HuH-7 (cell line): ENCODE results near the gene MCCC1.
"Not testable (repeated sequence)": the region's sequence is repeated elsewhere in the genome, so short reads cannot be mapped to it uniquely, and the experiment has no call there.

Source experiments
- DNase-seq: peaks from one replicate; pipeline ENCODE4 v3.0.0; 2011; ENCODE audit warnings: low spot score

MCCC1 gene

DNA sequence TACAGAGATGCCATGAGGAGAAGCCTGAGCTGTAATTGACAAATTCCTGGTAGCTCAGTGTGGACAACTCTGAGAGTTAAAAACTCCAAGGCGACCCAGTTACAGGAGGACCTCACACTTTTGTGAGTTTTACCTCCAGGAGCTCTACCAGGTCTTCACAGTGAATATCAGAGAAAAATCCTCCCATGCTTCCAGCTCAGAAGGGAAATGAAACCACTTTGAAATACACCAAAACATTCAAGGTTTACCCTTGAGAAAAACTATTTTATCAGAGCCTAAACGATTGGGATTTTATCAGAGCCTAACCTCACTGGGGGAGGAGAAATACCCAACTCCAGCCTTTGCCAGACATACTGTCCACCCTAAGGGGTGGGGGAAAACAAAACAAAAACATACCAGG is 52.4 kb downstream of the MCCC1 start:
- no peak for DNase-seq

DNA sequence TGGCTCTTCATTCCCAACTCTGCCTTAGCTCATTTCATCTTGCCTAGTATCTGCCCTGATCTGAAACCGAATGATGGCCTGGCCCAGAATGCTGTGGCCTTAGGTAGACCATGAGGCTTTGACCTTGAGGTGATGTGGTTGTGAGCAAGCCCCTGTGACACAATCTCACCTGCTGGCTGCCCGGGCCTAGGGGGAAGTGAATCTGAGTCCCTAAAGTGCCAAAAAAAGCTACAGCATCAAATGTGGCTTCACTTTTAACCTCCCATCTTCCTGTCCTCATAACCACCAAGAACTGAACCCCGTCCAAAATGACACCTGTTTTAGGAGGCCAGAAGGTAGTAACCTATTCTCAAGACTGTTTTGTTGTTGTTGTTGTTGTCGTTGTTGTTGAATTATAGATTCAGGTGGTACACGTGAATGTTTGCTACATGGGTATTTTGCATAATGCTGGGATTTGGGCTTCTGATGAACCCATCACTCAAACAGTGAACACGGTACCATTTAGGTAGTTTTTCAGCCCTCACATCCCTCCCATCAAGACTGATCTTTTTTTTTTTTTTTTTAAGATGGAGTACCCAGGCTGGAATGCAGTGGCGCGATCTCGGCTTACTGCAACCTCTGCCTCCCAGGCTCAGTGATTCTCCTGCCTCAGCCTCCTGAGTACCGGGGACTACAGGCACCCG is 54.6 kb downstream of the MCCC1 start:
- no peak for DNase-seq

DNA sequence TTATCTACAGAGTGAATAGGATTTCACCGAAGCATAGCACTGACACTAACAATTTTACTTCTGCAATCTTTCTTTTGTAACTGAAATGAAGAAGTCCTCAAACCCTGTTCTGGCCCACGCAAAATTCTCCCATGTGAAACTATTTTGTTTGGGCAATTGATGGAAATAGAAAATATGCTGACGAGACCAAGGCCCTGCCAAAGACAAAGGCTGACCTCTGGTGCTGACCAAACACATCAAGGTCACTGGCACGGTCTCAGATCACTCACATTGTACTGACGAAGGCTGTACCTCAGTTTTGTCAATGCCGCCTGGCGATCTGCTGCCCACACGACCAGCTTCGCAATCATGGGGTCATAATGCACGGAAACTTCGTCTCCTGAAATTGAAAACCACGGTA is 60.5 kb downstream of the MCCC1 start:
- DNase-seq: no peak

DNA sequence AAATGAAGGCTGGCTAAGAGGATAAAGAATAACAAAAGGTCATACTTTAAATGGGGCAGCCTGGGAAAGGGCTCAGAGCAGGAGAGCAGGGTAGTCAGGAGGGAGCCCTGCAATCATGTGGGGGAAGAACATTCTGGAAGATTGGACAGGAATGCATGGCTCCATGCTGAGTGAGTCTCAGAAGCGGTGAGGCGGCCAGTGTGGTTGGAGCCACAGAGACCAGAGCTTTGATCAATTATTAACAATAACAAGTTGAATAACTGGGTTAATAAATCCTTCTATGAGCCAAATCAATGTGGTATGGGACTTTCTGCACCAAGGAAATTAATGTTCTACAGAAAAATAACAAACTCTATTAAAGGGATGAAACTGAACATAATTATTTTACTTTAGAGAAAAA is 61.1 kb downstream of the MCCC1 start:
- DNase-seq: no peak

DNA sequence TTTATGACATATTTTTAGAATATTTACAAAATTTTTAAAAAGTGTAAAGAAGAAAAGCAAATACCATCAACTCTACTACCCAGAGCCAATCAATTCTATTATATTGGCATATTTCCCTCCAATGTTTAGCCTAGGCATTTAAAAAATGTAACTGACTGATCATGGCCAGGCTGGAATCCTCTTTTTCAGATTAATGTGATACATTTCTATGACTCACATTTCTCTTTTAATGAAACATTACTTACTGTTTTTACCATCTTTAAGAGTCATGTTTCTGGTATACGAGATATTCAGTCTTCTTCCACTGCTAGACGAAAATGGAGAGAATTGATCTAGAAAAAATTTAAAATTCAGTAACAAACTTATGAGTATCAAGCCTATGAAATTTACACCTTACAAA is 65.5 kb downstream of the MCCC1 start:
- no peak for DNase-seq

DNA sequence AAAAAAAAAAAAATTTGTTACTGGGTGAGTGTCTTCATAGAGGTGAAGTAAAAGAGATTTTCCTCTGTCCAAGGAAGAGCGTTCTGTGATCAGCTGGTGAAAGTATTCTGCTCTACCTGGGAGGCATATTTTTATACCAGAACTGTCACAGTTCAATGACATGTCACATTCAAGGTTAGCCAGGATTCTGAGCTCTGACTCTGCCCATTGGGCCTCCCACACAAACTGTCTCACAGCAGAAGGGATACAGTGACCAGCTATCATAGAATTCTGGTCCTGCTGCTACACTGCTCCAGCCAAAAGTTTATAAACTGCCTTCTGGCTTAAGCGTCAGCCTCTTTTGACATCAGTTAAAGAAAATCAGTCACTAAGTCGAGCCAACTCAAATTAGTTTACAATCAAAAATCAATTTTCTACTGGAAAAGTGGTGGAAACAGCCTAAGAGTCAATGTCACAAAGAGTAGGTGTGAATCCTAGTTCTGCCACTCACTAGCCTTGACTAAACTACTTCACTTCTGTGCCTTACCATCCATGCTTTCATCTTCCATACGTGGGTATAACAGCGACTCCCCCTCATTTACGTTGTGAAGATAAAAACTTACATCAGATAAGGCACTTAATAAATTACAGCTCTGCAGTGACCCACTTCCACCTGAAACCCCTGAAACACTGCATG is 66.3 kb downstream of the MCCC1 start:
- no peak for DNase-seq

DNA sequence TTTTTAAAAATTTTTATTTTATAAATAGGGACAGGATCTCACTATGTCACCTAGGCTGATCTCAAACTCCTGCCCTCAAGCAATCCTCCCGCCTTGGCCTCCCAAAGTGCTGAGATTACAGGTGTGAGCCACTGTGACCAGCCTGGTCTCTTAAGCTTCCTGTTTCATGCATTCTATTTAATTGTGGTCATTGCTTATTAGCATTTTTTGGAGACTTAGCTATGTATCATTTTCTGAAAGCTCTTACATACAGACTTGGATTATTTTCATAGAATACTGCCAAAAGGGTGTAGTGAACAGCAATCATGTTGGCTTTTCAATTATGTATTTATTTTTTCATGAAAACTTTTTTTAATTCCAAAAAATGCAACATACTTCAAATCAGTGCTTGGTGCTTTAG is 67.5 kb downstream of the MCCC1 start:
- no peak for DNase-seq

DNA sequence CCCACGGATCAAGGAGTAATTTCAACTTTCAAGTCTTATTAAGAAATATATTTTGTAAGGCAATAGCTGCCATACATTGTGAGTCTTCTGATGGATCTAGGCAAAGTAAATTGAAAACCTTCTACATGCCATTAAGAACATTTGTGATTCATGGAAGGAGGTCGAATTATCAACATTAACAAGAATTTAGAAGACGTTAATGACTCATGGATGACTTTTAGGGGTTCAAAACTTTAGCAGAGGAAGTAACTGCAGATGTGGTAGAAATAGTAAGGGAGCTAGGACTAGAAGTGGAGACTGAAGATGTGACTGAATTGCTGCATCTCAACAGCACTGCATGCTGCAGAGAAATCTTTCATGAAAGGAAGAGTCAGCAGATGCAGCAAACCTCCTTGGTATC is 70.9 kb downstream of the MCCC1 start:
- no peak for DNase-seq

DNA sequence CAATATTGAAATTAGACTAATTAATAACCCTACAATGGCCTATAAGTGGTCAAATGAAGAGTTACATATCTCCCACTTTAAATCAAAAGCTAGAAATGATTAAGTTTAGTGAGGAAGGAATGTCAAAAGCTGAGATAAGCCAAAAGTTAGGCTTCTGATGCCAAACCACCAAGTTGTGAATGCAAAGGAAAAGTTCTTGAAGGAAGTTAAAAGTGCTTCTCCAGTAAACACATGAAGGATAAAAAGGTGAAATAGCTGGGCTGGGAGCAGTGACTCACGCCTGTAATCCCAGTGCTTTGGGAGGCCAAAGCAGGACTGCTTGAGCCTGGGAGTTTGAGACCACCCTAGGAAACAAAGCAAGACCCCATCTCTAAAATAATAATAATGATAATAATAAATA is 72.0 kb downstream of the MCCC1 start:
- no peak for DNase-seq

DNA sequence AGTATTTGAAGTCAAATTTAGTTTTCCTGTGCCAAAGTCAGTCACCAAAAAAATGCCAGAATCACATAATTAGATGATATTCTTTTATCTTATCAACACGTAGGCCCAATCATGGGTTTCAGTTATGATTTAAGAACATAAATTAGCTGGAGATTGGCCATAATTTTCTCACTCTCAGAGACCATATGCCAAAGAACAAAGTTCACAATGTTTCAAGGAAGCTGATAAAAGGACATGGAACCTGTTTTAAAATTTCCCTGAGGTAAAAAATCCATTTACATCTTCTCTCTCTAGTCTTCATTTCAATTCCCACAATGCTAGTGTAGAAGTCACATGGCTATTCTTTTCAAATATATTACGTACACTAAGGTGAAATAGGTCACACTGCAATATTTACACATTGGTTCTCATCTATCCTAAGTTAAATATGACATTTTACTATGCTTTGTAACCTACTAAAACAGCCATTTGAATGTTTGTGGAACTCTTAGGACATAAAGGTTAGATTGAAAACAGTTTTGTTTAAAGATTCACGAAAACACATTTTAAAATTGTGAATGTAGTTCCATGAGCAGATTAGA is 76.3 kb downstream of the MCCC1 start:
- DNase-seq: peak; percentile 13

DNA sequence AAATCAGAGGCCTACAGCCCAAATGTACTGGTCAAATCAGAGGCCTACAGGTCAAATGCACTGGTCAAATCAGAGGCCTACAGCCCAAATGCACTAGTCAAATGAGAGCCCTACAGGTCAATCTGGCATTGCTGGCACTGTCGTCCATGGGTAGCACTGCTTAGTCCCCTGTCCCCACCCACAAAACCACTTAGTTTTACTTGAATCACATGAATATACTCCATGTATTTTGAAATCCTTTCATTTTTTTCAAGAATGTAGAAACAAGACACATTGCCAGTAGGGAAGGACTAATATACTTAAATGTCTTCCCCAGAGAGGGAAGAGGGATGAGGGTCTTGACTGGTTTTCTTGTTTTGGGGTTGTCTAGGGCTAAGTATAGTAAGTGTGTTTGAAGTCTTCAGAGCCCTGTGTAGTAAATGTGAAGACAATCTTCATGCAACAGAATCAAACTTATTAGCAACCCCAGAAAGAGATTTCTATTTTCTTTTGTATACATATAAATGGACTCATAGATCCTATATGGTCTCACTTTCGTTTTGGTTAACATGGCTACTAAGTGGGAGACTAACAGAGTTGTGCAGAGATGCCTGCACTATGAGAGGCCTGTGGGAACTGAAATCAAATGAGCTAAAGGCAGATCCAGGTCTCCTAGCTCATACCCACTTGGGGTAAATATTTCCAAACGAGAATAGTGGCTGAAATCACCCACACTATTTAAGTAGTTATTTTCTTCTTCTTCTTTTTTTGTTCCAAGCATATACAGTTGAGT is 80.7 kb downstream of the MCCC1 start:
- DNase-seq: no peak

DNA sequence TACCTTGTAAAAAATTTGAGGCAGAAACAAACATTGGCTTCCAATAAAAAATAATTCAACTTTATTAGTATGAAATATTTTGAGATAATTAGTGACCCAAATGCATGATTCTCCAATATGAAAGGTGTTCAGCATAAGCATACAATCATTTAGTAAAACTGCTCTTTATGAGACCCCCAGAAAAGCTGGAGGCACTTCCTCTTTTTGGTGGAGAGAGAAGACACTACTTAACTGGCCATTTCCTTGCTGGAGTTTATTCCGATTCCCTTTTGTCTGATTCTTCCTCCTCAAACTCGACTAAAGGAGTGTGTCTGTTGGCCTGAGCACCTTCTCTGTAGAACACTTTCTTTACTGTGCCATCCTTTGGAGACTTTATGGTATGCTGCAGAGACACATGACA is 84.1 kb downstream of the MCCC1 start:
- no peak for DNase-seq

DNA sequence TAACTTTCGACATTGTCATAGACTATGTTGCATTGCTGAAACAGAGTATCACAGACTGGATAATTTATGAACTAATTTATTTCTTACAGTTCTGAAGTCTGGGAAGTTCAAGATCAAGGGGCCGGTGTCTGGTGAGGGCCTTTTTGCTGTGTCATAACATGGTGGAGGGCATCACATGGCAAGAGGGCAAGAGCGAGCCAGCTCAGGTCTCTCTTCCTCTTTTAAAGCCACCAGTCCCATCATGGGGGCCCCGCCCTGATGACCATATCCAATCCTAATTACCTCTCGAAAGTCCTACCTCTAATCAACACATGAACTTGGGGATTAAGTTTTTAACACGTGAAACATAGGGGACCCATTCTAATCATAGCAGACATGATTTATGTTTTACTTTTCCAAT is 85.4 kb downstream of the MCCC1 start:
- no peak for DNase-seq

DNA sequence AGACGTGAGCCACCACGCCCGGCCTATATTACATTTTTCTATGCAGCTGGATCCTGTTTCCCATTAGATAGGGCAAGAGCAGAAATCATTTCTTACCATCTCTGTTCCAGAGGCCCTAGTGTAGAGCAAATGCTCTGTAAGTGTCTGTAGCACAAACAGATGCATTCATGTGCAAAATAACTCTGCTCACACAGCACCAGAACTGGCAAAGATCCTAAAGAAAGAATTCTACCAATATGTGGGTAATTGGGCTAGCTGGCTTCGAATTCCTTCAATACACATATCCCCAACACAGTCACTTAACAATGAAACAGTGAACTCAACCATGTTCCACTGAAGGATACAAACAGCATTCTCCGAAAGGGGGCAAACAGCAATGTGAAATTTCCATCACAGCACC is 86.2 kb downstream of the MCCC1 start:
- no peak for DNase-seq

DNA sequence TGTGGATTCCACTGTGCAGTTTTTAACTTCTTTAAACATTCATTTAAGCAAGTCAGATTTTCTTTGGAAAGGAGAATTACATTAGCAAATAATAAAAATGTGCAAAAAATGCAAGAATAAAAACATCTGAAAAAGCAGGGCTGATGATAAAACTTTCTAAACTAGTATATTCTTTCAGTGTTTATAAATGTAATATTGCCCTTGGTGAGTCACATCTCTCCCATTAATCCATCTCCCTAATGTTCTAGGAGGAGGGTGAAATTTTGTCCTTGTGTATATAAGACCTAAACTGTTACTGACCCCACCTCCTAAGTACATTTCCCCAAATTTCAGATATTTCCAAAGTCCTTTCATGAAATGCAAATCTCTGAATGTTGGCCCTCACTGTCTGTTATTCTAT is 90.5 kb downstream of the MCCC1 start:
- DNase-seq: no peak

DNA sequence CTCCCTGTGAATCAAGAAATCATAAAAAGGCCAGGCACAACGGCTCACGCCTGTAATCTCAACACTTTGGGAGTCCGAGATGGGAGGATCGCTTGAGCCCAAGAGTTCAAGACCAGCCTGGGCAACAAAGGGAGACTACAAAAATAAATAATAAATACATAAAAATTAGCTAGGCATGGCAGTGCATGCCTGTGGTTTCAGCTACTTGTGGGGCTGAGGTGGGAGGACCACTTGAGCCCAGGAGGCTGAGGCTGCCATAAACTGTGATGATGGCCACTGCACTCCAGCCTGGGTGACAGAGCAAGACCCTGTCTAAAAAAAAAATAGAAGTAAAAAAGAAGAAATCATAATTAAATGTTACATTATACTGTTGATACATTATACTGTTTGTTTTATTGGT is 91.0 kb downstream of the MCCC1 start:
- DNase-seq: no peak

DNA sequence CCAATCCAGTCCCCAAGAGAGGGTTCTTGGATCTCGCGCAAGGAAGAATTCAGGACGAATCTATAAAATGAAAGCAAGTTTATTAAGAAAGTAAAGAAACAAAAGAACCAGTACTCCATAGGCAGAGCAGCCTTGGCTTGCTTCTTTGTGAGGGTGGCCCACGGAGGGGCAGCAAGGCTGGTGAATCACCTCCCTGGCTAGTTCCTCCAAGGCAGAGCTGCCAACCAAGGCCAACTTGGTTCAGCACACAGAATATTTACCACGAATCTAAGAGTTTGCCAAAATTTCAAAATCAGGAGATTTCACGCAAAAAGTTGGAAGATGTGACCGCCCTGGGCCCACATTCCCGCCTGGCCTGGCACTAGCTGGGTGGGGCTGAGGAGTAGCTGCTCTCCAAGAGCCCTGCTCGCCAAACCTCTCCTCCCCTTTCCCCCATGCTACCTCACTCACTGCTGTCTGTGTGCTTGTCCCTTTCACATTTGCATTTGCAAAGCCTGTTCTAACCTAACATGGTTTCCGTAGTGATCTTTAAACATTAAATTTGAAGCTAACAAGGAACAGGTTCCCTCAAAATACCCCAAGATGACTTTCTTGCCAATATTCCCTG is 92.8 kb downstream of the MCCC1 start:
- DNase-seq: no peak

DNA sequence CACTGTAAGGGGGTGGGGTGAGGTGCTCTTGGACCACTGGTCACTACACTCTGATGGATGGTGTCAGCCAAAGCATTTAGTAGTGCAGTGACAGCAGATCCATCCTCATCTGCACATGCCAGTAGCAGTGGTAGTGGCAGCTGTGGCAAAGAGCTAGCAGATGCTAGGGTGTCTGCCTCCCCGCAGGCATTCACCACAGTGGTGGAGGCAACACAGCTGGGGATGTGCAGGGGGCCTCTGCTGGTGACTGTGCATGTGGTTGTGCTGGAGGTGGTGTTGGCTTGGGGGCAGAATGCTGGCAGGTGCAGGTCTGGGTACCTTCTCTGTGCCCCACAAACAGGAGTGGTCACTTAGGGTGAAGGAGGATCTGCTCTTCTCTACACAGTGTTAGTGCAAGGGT is 99.5 kb downstream of the MCCC1 start:
- no peak for DNase-seq

DNA sequence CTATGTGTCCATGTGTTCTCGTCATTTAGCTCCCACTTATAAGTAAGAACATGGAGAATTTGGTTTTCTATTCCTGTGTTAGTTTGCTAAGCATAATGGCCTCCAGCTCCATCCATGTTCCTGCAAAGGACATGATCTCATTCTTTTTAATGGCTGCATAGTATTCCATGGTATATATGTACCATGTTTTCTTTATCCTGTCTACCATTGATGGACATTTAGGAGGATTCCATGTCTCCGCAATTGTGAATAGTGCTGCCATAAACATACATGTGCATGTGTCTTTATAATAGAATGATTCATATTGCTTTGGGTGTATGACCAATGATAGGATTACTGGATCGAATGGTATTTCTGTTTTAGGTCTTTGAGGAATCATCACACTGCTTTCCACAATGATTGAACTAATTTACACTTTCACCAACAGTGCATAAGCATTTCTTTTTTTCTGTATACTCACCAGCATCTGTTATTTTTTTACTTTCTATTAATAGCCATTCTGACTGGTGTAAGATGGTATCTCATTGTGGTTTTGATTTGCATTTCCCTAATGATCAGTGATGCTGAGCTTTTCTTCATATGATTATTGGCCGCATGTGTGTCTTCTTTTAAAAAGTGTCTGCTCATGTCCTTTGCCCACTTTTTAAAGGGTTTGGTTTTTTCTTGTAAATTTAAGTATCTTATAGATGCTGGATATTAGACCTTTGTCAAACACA is 105.7 kb downstream of the MCCC1 start:
- not testable (repeated sequence) for DNase-seq

DNA sequence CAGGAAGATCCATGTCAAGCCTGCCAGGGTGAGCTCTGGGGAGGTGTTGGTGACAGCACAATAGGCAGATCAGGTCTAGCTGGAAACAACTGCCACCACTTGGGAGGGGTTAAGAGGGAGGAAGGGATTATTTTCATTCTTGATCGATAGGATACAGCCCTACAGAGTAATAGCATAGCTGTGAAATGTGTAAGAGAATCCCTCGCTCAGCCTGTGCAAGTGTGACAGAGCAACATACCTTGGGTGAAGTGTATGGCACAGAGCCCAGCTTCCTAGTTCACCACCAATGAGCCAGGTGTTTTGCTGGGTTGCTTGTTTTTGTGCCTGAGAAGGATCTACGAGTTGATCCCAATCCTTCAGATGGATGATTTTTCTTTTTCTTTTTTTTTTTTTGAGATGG is 109.7 kb downstream of the MCCC1 start:
- DNase-seq: no peak

DNA sequence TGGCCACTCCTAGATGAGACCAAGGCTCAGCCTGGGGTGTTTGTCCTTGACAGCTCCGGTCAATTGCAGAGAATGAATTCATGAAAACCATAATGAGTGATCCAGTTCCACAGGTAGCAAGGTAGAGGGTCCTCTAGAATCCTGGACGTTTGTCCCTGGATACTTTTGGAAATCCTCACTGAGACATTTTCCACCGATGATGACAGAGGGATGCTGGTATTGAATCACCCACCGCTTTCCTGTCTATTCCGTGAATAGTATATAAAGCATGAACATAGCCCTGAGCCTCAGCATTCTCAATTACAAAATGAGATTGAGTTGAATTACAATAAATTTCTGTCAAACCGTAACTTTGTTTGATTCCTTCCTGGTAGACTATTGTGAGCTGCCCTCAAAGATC is 113.3 kb downstream of the MCCC1 start:
- no peak for DNase-seq

DNA sequence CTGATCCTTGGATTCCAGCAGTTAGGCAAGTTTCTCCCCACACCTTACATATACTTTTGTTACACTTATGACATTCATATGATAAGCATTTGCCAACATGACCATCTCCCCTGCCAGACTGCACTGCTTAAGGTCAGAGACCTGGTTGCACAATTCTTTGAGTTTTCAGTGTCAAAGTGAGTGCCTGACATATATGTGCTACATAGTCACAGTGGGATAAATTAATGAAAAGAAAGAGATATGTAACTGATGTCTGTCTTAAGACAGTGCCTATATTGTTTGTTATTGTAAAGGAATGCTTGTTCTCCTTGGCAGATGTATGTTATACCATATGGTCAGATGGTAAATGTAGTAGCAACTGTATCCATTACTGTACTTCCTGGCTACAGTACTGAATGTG is 115.4 kb downstream of the MCCC1 start:
- no peak for DNase-seq
